Brain microvascular endothelial cell (primary cell): ENCODE data around the gene SMPDL3A.

Experiments
- DNase-seq: peaks from one replicate; pipeline ENCODE4 v3.0.0-alpha.2; 2020
- H3K27ac ChIP-seq: fragments of 250-450 bp; sonication (Bioruptor Pico); 2 replicates; pipeline ENCODE4 v1.5.1; 2020; ENCODE audit warnings: mild to moderate bottlenecking, moderate library complexity
- H3K27me3 ChIP-seq: fragments of 250-450 bp; sonication (Bioruptor Pico); replicated peaks from 2 replicates; pipeline ENCODE4 v1.5.1; 2020; ENCODE audit warnings: mild to moderate bottlenecking
- H3K36me3 ChIP-seq: fragments of 250-450 bp; sonication (Bioruptor Pico); replicated peaks from 2 replicates; pipeline ENCODE4 v1.5.1; 2020; ENCODE audit warnings: mild to moderate bottlenecking
- H3K4me3 ChIP-seq: 2 replicates; pipeline ENCODE4 v1.5.1; 2011; ENCODE audit warnings: low read depth, mild to moderate bottlenecking, control low read depth, low read length, moderate library complexity
- CTCF ChIP-seq: IDR thresholded peaks from 2 replicates; pipeline ENCODE4 v1.5.1; 2011; ENCODE audit warnings: low read depth, mild to moderate bottlenecking, moderate library complexity, low read length, control low read depth, inconsistent platforms; ENCODE audit errors: missing control alignments
- in situ Hi-C: cut with HindIII; loops from 2 replicates; pipeline ENCODE4 v1.10.0; 2017; ENCODE audit warnings: low sequenced_read_pairs, low pct_ligation_motif_present

Gene SMPDL3A

GRCh38 chr6:122779667-122780066 lies 9.4 kb upstream of the SMPDL3A start, which contains the start of gene FABP7:
Gene FABP7 (plus strand): TSS chr6:122779716. CDS start chr6:122779795, 79 bp downstream.
- TF ChIP-seq CTCF: no peak
- no peak for DNase-seq
- H3K36me3 ChIP-seq: no peaks in the 10 kb centered on the region
- H3K27me3 ChIP-seq: peaks cover 2% of the 10 kb centered on the region
- no peak within 1 kb of the TSS for H3K27ac ChIP-seq
- no peak within 1 kb of the TSS for H3K4me3 ChIP-seq
- in situ Hi-C loops: no loop called here

- no peak for DNase-seq
- Histone ChIP-seq H3K4me3 (no peak overlapping the region), H3K36me3 (no peaks in the 10 kb centered on the region), H3K27me3 (peaks cover 2% of the 10 kb centered on the region), H3K27ac (no peak overlapping the region)
- in situ Hi-C loops: no loop called here
- TF ChIP-seq CTCF: no peak
Observed at GRCh38 chr6:122780114-122780513, 8.9 kb upstream of the SMPDL3A start.

GRCh38 chr6:122781716-122782115 lies 7.3 kb upstream of the SMPDL3A start:
- H3K4me3 ChIP-seq: no peak overlapping the region
- H3K36me3 ChIP-seq: no peaks in the 10 kb centered on the region
- H3K27ac ChIP-seq: no peak overlapping the region
- in situ Hi-C loops: no loop called here
- H3K27me3 ChIP-seq: peaks cover 2% of the 10 kb centered on the region
- no peak for DNase-seq
- no peak for TF ChIP-seq CTCF

- Histone ChIP-seq H3K27me3 (peaks cover 2% of the 10 kb centered on the region), H3K36me3 (no peaks in the 10 kb centered on the region), H3K27ac (no peak overlapping the region), H3K4me3 (no peak overlapping the region)
- TF ChIP-seq CTCF: no peak
- in situ Hi-C loops: no loop called here
- no peak for DNase-seq
Observed at GRCh38 chr6:122783401-122783800, 5.7 kb upstream of the SMPDL3A start.

- H3K36me3 ChIP-seq: no peaks in the 10 kb centered on the region
- no peak overlapping the region for H3K27ac ChIP-seq
- no peak for TF ChIP-seq CTCF
- in situ Hi-C loops: no loop called here
- H3K4me3 ChIP-seq: no peak overlapping the region
- no peak for DNase-seq
- no peaks in the 10 kb centered on the region for H3K27me3 ChIP-seq
Observed at GRCh38 chr6:122785891-122786290, 3.2 kb upstream of the SMPDL3A start.

- no peak for TF ChIP-seq CTCF
- H3K27me3 ChIP-seq: no peaks in the 10 kb centered on the region
Observed at GRCh38 chr6:122787721-122788120, 1.3 kb upstream of the SMPDL3A start.

More at GRCh38 chr6:122787721-122788120, 1.3 kb upstream of the SMPDL3A start:
- Histone ChIP-seq H3K36me3 (no peaks in the 10 kb centered on the region), H3K27ac (no peak overlapping the region), H3K4me3 (no peak overlapping the region)
- DNase-seq: no peak
- in situ Hi-C loops: no loop called here
